H9 (cell line): ENCODE measurements around the gene CCDC141. TPM values are rescaled to one million over a fixed set of nuclear protein-coding genes. Genes with fewer than 3 reads are reported as not detected.

Source experiments
- DNase-seq: peaks from one replicate; pipeline ENCODE4 v3.0.0-alpha.2; 2017
- H2AFZ ChIP-seq: one replicate; pipeline ENCODE4 v1.6.1; 2013; ENCODE audit warnings: mild to moderate bottlenecking, low read length, control low read depth, moderate library complexity
- H2AK5ac ChIP-seq: 2 replicates; pipeline ENCODE4 v1.6.1; 2013; ENCODE audit warnings: low read length, control low read depth, mixed read lengths; ENCODE audit not compliant: insufficient read length
- H2BK120ac ChIP-seq: one replicate; pipeline ENCODE4 v1.6.1; 2013; ENCODE audit warnings: low read depth, mild to moderate bottlenecking, low read length, control low read depth, inconsistent platforms; ENCODE audit not compliant: poor library complexity, severe bottlenecking
- H2BK12ac ChIP-seq: 2 replicates; pipeline ENCODE4 v1.6.1; 2013; ENCODE audit warnings: low read length, control low read depth, mixed read lengths, low read depth; ENCODE audit not compliant: insufficient read length
- H2BK15ac ChIP-seq: 2 replicates; pipeline ENCODE4 v1.6.1; 2013; ENCODE audit warnings: low read depth, low read length, control low read depth
- H2BK20ac ChIP-seq: one replicate; pipeline ENCODE4 v1.6.1; 2013; ENCODE audit warnings: low read depth, mild to moderate bottlenecking, low read length, control low read depth, inconsistent platforms; ENCODE audit not compliant: poor library complexity, severe bottlenecking
- H2BK5ac ChIP-seq: 2 replicates; pipeline ENCODE4 v1.6.1; 2013; ENCODE audit warnings: low read length, control low read depth, mixed read lengths; ENCODE audit not compliant: insufficient read length
- H3K14ac ChIP-seq: 2 replicates; pipeline ENCODE4 v1.6.1; 2013; ENCODE audit warnings: low read length, control low read depth; ENCODE audit not compliant: insufficient read depth
- H3K18ac ChIP-seq: 2 replicates; pipeline ENCODE4 v1.6.1; 2013; ENCODE audit warnings: low read depth, mild to moderate bottlenecking, mixed read lengths, low read length, control low read depth; ENCODE audit not compliant: insufficient read length
- H3K23ac ChIP-seq: 2 replicates; pipeline ENCODE4 v1.6.1; 2013; ENCODE audit warnings: low read length, control low read depth, mixed read lengths, low read depth; ENCODE audit not compliant: insufficient read length
- H3K23me2 ChIP-seq: 2 replicates; pipeline ENCODE4 v1.6.1; 2013; ENCODE audit warnings: low read depth, mild to moderate bottlenecking, mixed read lengths, low read length, control low read depth; ENCODE audit not compliant: insufficient read length, poor library complexity, severe bottlenecking
- H3K27ac ChIP-seq: 2 replicates; pipeline ENCODE4 v1.5.1; 2013; ENCODE audit warnings: low read length, control low read depth, mixed read lengths, low read depth; ENCODE audit not compliant: insufficient read length
- H3K27me3 ChIP-seq: 2 replicates; pipeline ENCODE4 v1.6.1; 2013; ENCODE audit warnings: low read length, control low read depth, inconsistent platforms; ENCODE audit not compliant: insufficient read depth
- H3K4ac ChIP-seq: 2 replicates; pipeline ENCODE4 v1.6.1; 2013; ENCODE audit warnings: low read depth, mild to moderate bottlenecking, control low read depth, inconsistent platforms, low read length, moderate library complexity
- H3K4me1 ChIP-seq: 2 replicates; pipeline ENCODE4 v1.6.1; 2013; ENCODE audit warnings: low read length, control low read depth, inconsistent platforms; ENCODE audit not compliant: insufficient read depth
- H3K4me2 ChIP-seq: 2 replicates; pipeline ENCODE4 v1.6.1; 2013; ENCODE audit warnings: low read length, control low read depth, mixed read lengths; ENCODE audit not compliant: insufficient read length, insufficient read depth
- H3K56ac ChIP-seq: 2 replicates; pipeline ENCODE4 v1.6.1; 2013; ENCODE audit warnings: low read depth, mild to moderate bottlenecking, mixed read lengths, low read length, control low read depth; ENCODE audit not compliant: insufficient read length
- H3K79me1 ChIP-seq: 2 replicates; pipeline ENCODE4 v1.6.1; 2013; ENCODE audit warnings: low read depth, mild to moderate bottlenecking, moderate library complexity, low read length, control low read depth, inconsistent platforms; ENCODE audit not compliant: insufficient read depth, poor library complexity, severe bottlenecking
- H3K79me2 ChIP-seq: 2 replicates; pipeline ENCODE4 v1.6.1; 2013; ENCODE audit warnings: low read length, control low read depth, inconsistent platforms; ENCODE audit not compliant: insufficient read depth
- H3K9ac ChIP-seq: 2 replicates; pipeline ENCODE4 v1.6.1; 2013; ENCODE audit warnings: low read length, control low read depth, mixed read lengths; ENCODE audit not compliant: insufficient read length; ENCODE audit errors: extremely low read depth
- H3K9me3 ChIP-seq: one replicate; pipeline ENCODE4 v1.6.1; 2013; ENCODE audit warnings: low read depth, low read length, inconsistent platforms; ENCODE audit not compliant: control insufficient read depth
- H3T11ph ChIP-seq: one replicate; pipeline ENCODE4 v1.6.1; 2013; ENCODE audit warnings: mild to moderate bottlenecking, low read length, control low read depth, inconsistent platforms
- H4K20me1 ChIP-seq: one replicate; pipeline ENCODE4 v1.6.1; 2013; ENCODE audit not compliant: control insufficient read depth, insufficient read length, insufficient read depth
- H4K5ac ChIP-seq: 2 replicates; pipeline ENCODE4 v1.6.1; 2013; ENCODE audit warnings: low read depth, mild to moderate bottlenecking, mixed read lengths, low read length, control low read depth; ENCODE audit not compliant: insufficient read length
- H4K8ac ChIP-seq: replicated peaks from 2 replicates; pipeline ENCODE4 v1.6.1; 2013; ENCODE audit warnings: low read length, control low read depth, mixed read lengths, low read depth; ENCODE audit not compliant: insufficient read length
- H4K91ac ChIP-seq: 2 replicates; pipeline ENCODE4 v1.6.1; 2013; ENCODE audit warnings: low read depth, mild to moderate bottlenecking, moderate library complexity, mixed read lengths, low read length, control low read depth; ENCODE audit not compliant: insufficient read length
- H3K27ac Mint-ChIP-seq, 3 experiments: 2 replicates in 2 of 3; 3 replicates in 1 of 3; pipeline ENCODE4 v1.8.0; 2020 to 2021; ENCODE audit warnings: mixed read lengths in 3 of 3, mild to moderate bottlenecking in 1 of 3, moderate library complexity in 1 of 3
- H3K27me3 Mint-ChIP-seq: 2 replicates; pipeline ENCODE4 v1.8.0; 2021; ENCODE audit warnings: low read depth, mild to moderate bottlenecking, moderate library complexity, mixed read lengths
- H3K36me3 Mint-ChIP-seq, 3 experiments: 2 replicates in 2 of 3; 3 replicates in 1 of 3; pipeline ENCODE4 v1.8.0; 2020 to 2021; ENCODE audit warnings: low read depth in 3 of 3, mixed read lengths in 3 of 3; ENCODE audit not compliant: insufficient read depth in 1 of 3
- H3K4me1 Mint-ChIP-seq, 2 experiments: 2 replicates each; pipeline ENCODE4 v1.8.0; 2020; ENCODE audit warnings: mixed read lengths in 2 of 2
- H3K4me3 Mint-ChIP-seq, 2 experiments: 2 replicates in 1 of 2; 3 replicates in 1 of 2; pipeline ENCODE4 v1.8.0; 2020 to 2021; ENCODE audit warnings: mild to moderate bottlenecking in 2 of 2, mixed read lengths in 2 of 2, moderate library complexity in 1 of 2
- H3K9me3 Mint-ChIP-seq, 2 experiments: 2 replicates in 1 of 2; 3 replicates in 1 of 2; pipeline ENCODE4 v1.8.0; 2020; ENCODE audit warnings: mild to moderate bottlenecking in 2 of 2, mixed read lengths in 2 of 2, moderate library complexity in 1 of 2
- WGBS: extraction: QIAGEN DNeasy Blood & Tissue Kit; methylation state at CpG from one replicate; pipeline ENCODE4 v1.1.7; 2013; ENCODE audit warnings: missing lambda C conversion rate, low lambda C conversion rate, mixed read lengths; ENCODE audit not compliant: insufficient read length; ENCODE audit errors: extremely low coverage; 5-methylcytosine and 5-hydroxymethylcytosine counted together
- total RNA-seq: library from RNA; stranded (reverse); gene quantifications from 2 replicates; pipeline ENCODE4 v1.2.1, GENCODE V29; 2021
- TF ChIP-seq, protein P1 (sequence below): fragments of 200-600 bp; sonication (generic); conservative IDR thresholded peaks from 3 replicates; pipeline ENCODE4 v1.8.0; 2021; ENCODE audit warnings: antibody characterized with exemption, mild to moderate bottlenecking

Gene CCDC141
- total RNA-seq, 1 experiment from 2014 or later, result 1.0 TPM

- peaks cover 0 to 2% of the 10 kb centered on the region in 2 experiments; a peak in 3 of 5 replicates for H3K9me3 Mint-ChIP-seq
- no peak overlapping the region for H3K18ac ChIP-seq
Observed at GRCh38 chr2:178962805-178963433, 87.0 kb downstream of the CCDC141 start.

More at GRCh38 chr2:178962805-178963433, 87.0 kb downstream of the CCDC141 start:
- H3K4me1 Mint-ChIP-seq, result peaks cover 4 to 8% of the 10 kb centered on the region in 2 experiments; a peak in 3 of 4 replicates
- H3K27ac ChIP-seq, result no peak overlapping the region
- peaks cover 2% of the 10 kb centered on the region; the same call in 1 of the 2 replicates for H3K4me1 ChIP-seq
- no peaks in the 10 kb centered on the region for H3K23me2 ChIP-seq
- no peaks in the 10 kb centered on the region for H3K27me3 Mint-ChIP-seq
- DNase-seq, result no peak
- H3K4ac ChIP-seq, result no peak overlapping the region
- no peak overlapping the region for H2AFZ ChIP-seq
- no peak overlapping the region for H4K8ac ChIP-seq
- H3T11ph ChIP-seq, result no peak overlapping the region
- H2BK20ac ChIP-seq, result no peak overlapping the region
- H2BK5ac ChIP-seq, result no peak overlapping the region
- H2BK15ac ChIP-seq, result no peak overlapping the region
- no peak overlapping the region for H3K56ac ChIP-seq
- no peak overlapping the region for H3K27ac Mint-ChIP-seq
- H2AK5ac ChIP-seq, result no peak overlapping the region
- no peak overlapping the region for H2BK120ac ChIP-seq
- no peak overlapping the region for H4K5ac ChIP-seq
- no peak overlapping the region for H3K4me2 ChIP-seq
- H3K9me3 ChIP-seq, result no peaks in the 10 kb centered on the region
- H3K14ac ChIP-seq, result no peak overlapping the region
- H3K79me1 ChIP-seq, result no peaks in the 10 kb centered on the region
- no peaks in the 10 kb centered on the region for H3K27me3 ChIP-seq
- 100% methylated on average over 2 of the region's 4 CpGs for WGBS
- H3K36me3 Mint-ChIP-seq, result peaks cover 2 to 6% (median 5%) of the 10 kb centered on the region in 3 experiments; a peak in 3 of 7 replicates
- H3K23ac ChIP-seq, result no peak overlapping the region
- H3K9ac ChIP-seq, result no peak overlapping the region
- TF ChIP-seq, protein P1, sequence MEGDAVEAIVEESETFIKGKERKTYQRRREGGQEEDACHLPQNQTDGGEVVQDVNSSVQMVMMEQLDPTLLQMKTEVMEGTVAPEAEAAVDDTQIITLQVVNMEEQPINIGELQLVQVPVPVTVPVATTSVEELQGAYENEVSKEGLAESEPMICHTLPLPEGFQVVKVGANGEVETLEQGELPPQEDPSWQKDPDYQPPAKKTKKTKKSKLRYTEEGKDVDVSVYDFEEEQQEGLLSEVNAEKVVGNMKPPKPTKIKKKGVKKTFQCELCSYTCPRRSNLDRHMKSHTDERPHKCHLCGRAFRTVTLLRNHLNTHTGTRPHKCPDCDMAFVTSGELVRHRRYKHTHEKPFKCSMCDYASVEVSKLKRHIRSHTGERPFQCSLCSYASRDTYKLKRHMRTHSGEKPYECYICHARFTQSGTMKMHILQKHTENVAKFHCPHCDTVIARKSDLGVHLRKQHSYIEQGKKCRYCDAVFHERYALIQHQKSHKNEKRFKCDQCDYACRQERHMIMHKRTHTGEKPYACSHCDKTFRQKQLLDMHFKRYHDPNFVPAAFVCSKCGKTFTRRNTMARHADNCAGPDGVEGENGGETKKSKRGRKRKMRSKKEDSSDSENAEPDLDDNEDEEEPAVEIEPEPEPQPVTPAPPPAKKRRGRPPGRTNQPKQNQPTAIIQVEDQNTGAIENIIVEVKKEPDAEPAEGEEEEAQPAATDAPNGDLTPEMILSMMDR, result no peak
- H2BK12ac ChIP-seq, result no peak overlapping the region
- H4K20me1 ChIP-seq, result no peaks in the 10 kb centered on the region
- H4K91ac ChIP-seq, result no peak overlapping the region
- H3K79me2 ChIP-seq, result no peaks in the 10 kb centered on the region
- H3K4me3 Mint-ChIP-seq, result no peak overlapping the region
